ENCODE measurements around the gene TMEM131.

DNA sequence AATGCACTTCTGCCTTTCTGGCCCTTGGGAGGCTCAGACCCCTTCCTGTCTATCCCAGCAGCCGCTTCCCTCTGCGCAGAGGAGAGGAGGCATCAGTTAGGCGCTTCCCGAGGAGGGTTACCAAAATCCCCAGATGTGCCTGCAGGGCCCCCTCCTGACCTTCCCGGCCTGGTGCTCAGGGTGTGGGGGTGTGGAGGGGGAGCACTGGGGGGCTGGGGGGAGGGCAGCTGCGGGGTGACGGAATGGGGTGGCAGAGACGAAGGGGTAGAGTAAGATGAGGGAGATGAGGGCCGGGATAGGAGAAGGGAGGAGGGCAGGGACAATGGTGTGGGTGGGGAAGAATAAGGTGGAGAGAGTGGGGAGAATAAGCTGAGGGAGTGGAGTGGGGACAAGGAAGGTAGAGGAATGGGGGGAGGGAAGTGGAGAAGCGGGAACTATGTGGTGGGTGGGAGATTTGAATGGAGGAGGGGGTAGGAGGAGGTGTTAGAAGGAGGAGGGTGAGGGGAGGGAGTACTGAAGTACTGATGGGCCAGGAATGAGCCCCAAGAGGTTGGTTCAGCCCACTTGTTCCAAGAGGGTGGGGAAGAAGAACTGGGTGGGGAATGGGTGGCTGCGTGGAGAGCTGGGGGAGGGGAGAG lies 288.9 kb downstream of the TMEM131 start:
- TF ChIP-seq CTCF (IDR thresholded peaks at IDR 0.05) (no peak), POLR2A (IDR thresholded peaks at IDR 0.05) (no peak), POLR2AphosphoS5 (IDR thresholded peaks at IDR 0.05) (no peak), EP300 (IDR thresholded peaks at IDR 0.05) (no peak)

Data from sigmoid colon (tissue), 4 donors.